HepG2 (cell line): Measurements from ENCODE around the gene PTGIR. TPM values are rescaled to one million over a fixed set of nuclear protein-coding genes. Genes with fewer than 3 reads are reported as not detected.

ENCODE experiments used
- ATAC-seq: fragments of 200-7000 bp; cut with Tn5 transposase; 3 replicates; pipeline ENCODE4 v1.9.1; 2020; ENCODE audit warnings: mild to moderate bottlenecking, moderate library complexity
- BruUV-seq: library from RNA; stranded (reverse); fragments of 400-500 nt; replicated peaks from 2 replicates; lab custom pipeline; 2021; lab: Mats Ljungman, UMichigan
- CTCF ChIA-PET: fragments of 300-600 bp; formaldehyde crosslinking; extraction: SDS; loops from one replicate; lab custom pipeline; 2021; ENCODE audit warnings: low total read pairs, inconsistent platforms, low intra/inter-chr PET ratio; lab: Yijun Ruan, JAX
- POLR2A ChIA-PET: fragments of 350-600 bp; sonication (Branson Sonifier 250); formaldehyde crosslinking; loops from one replicate; lab custom pipeline; 2020; ENCODE audit warnings: antibody characterized with exemption, inconsistent platforms; lab: Yijun Ruan, JAX
- DNase-seq: peaks from one replicate; pipeline ENCODE4 v3.0.0-alpha.2; 2015; ENCODE audit warnings: low spot score
- FAIRE-seq: peaks from 3 replicates; lab custom pipeline; 2011; peaks lifted over from hg19 to GRCh38; lab: Jason Lieb, UNC
- H2AFZ ChIP-seq: one replicate; pipeline ENCODE4 v1.6.1; 2011; ENCODE audit warnings: low read length, inconsistent platforms
- H3K27ac ChIP-seq: fragments of 300-600 bp; 3 replicates; pipeline ENCODE4 v1.8.0; 2011; ENCODE audit warnings: mixed run types, mild to moderate bottlenecking, mixed read lengths, low read length, inconsistent platforms; ENCODE audit not compliant: insufficient read depth; ENCODE audit errors: extremely low read length
- H3K27me3 ChIP-seq, 2 experiments: fragments of 200-600 bp in 1 of 2; 2 replicates in 1 of 2; 3 replicates in 1 of 2; pipeline versions ENCODE4 v1.6.0 to v1.8.0; 2011; ENCODE audit warnings: low read length in 2 of 2, mild to moderate bottlenecking in 2 of 2, moderate library complexity in 2 of 2, inconsistent platforms in 1 of 2; ENCODE audit not compliant: insufficient read depth in 2 of 2, control insufficient read depth in 1 of 2
- H3K36me3 ChIP-seq, 2 experiments: fragments of 200-600 bp in 1 of 2; replicated peaks in 1 of 2; 2 replicates in 1 of 2; 3 replicates in 1 of 2; pipeline versions ENCODE4 v1.5.1 to v1.8.0; 2011; ENCODE audit warnings: low read length in 2 of 2, inconsistent platforms in 1 of 2; ENCODE audit not compliant: insufficient read depth in 2 of 2, control insufficient read depth in 1 of 2
- H3K4me1 ChIP-seq: 2 replicates; pipeline ENCODE4 v1.5.1; 2012; ENCODE audit warnings: low read length, inconsistent platforms; ENCODE audit not compliant: insufficient read depth
- H3K4me2 ChIP-seq: 2 replicates; pipeline ENCODE4 v1.6.0; 2011; ENCODE audit warnings: low read depth, low read length, inconsistent platforms
- H3K4me3 ChIP-seq, 3 experiments: fragments of 200-600 bp in 1 of 3; sonication (generic), shearing (Covaris generic) in 1 of 3; replicated peaks in 1 of 3; 2 replicates each; pipeline ENCODE4 v1.5.1; 2011 to 2016; ENCODE audit warnings: low read length in 3 of 3, inconsistent platforms in 2 of 3, low read depth in 2 of 3, mild to moderate bottlenecking in 2 of 3, control low read depth in 1 of 3, mixed read lengths in 1 of 3; ENCODE audit not compliant: insufficient read depth in 1 of 3
- H3K79me2 ChIP-seq: one replicate; pipeline ENCODE4 v1.6.1; 2011; ENCODE audit warnings: low read length, inconsistent platforms; ENCODE audit not compliant: insufficient read depth
- H3K9ac ChIP-seq: 2 replicates; pipeline ENCODE4 v1.6.0; 2011; ENCODE audit warnings: mild to moderate bottlenecking, low read depth, low read length, inconsistent platforms; ENCODE audit not compliant: insufficient read depth
- H3K9me3 ChIP-seq: 2 replicates; pipeline ENCODE4 v1.5.1; 2012; ENCODE audit warnings: mild to moderate bottlenecking, low read length
- H4K20me1 ChIP-seq: 2 replicates; pipeline ENCODE4 v1.6.0; 2011; ENCODE audit warnings: inconsistent platforms, mild to moderate bottlenecking, low read length, moderate library complexity; ENCODE audit not compliant: insufficient read depth
- ATM ChIP-seq: fragments of 450-650 bp; IDR thresholded peaks from 2 replicates; pipeline ENCODE4 v1.7.1; 2017; ENCODE audit warnings: mild to moderate bottlenecking, borderline replicate concordance
- FOXK2 ChIP-seq: fragments of 450-650 bp; IDR thresholded peaks from 2 replicates; pipeline ENCODE4 v1.6.1; 2016
- U2AF1 ChIP-seq: fragments of 200-400 bp; formaldehyde crosslinking; optimal IDR thresholded peaks from 2 replicates; pipeline ENCODE3; 2017; ENCODE audit warnings: mild to moderate bottlenecking, low read depth, low read length
- ZNF710 ChIP-seq: sonication (generic); formaldehyde crosslinking; IDR thresholded peaks from 2 replicates; pipeline ENCODE4 v1.5.0; 2020; ENCODE audit warnings: mild to moderate bottlenecking, missing genetic modification reagents, borderline replicate concordance
- WGBS: methylation state at CpG from one replicate; pipeline ENCODE4 v1.1.6; 2017; ENCODE audit warnings: low lambda C conversion rate; 5-methylcytosine and 5-hydroxymethylcytosine counted together
- in situ Hi-C: cut with HindIII; loops from 2 replicates; pipeline ENCODE4 v1.10.0; 2017; ENCODE audit warnings: low pct_unique_long_range_greater_than_20kb; ENCODE audit not compliant: extremely low pct_ligation_motif_present
- intact Hi-C: fragments of 100-400 bp; cut with micrococcal nuclease; formaldehyde crosslinking; loops from one replicate; pipeline ENCODE4 v1.10.0; 2022; ENCODE audit not compliant: unreplicated experiment
- polyA plus RNA-seq, 8 experiments: library from polyadenylated mRNA; depleted of rRNA in 3 of 8; stranded (reverse) in 7 of 8; unstranded in 1 of 8; fragments of >200 nt; fragmentation: Illumina TruSeq in 4 of 8; extraction: Trizol in 4 of 8; gene quantifications; 2 replicates each; pipeline versions ENCODE4 v1.2.1 to v1.2.3, GENCODE V29; 2011 to 2016; ENCODE audit warnings: low read depth in 4 of 8, missing spikeins in 1 of 8, mixed read lengths in 1 of 8; ENCODE audit not compliant: insufficient read depth in 1 of 8
- total RNA-seq, 5 experiments: library from RNA; depleted of rRNA; stranded (reverse); fragments of >200 nt; fragmentation: Illumina TruSeq; extraction: Trizol; gene quantifications; 2 replicates each; pipeline ENCODE4 v1.2.3, GENCODE V29; 2016; ENCODE audit warnings: low read depth in 1 of 5

Gene PTGIR
- total and polyA plus RNA-seq, 2 of the 13 experiments (the other 11 are each of a cell fraction or from before 2014, with no cell fraction given): not detected

GRCh38 chr19:46665072-46665471 lies 40.2 kb upstream of the PTGIR start:
- no peak overlapping the region for H3K27ac ChIP-seq
- ChIA-PET POLR2A (no interaction called here), CTCF (no interaction called here)
- H4K20me1 ChIP-seq: peaks cover 5% of the 10 kb centered on the region; the same call in 1 of the 2 replicates
- TF ChIP-seq U2AF1: no peak
- TF ChIP-seq ZNF710 (CRISPR knock-in tag): no peak
- no peak for TF ChIP-seq FOXK2
- no peak for TF ChIP-seq ATM
- ATAC-seq (no peak), FAIRE-seq (no peak), DNase-seq (no peak)
- no peaks in the 10 kb centered on the region for H3K79me2 ChIP-seq
- no peaks in the 10 kb centered on the region for H3K36me3 ChIP-seq
- H3K4me1 ChIP-seq: peaks cover 37% of the 10 kb centered on the region
- no peaks in the 10 kb centered on the region for H3K9me3 ChIP-seq
- in situ Hi-C loops: loop anchor here (10.0 kb wide), 1 partner anchor 50 kb away; no protein-coding TSS in a partner anchor
- H3K9ac ChIP-seq: no peak overlapping the region
- no peak overlapping the region for H2AFZ ChIP-seq
- no TSS peak for BruUV-seq
- intact Hi-C loops: no loop called here
- H3K4me3 ChIP-seq: no peak overlapping the region
- H3K27me3 ChIP-seq: peaks cover under 1 to 5% of the 10 kb centered on the region in 2 experiments; a peak in 2 of 5 replicates
- H3K4me2 ChIP-seq: no peak overlapping the region
- WGBS: 34% methylated on average over 8 of the region's 8 CpGs
